Measurements from ENCODE around the gene ZNF775. TPM values are rescaled to one million over a fixed set of nuclear protein-coding genes. Genes with fewer than 3 reads are reported as not detected.
A peak's percentile ranks its signal among the peaks of the same experiment; 100 is the strongest.

The ZNF775 gene
- polyA plus RNA-seq, 1 donor (not counting 4 experiments of a cell fraction or from before 2014, with no cell fraction given) = 1.0 TPM

DNA sequence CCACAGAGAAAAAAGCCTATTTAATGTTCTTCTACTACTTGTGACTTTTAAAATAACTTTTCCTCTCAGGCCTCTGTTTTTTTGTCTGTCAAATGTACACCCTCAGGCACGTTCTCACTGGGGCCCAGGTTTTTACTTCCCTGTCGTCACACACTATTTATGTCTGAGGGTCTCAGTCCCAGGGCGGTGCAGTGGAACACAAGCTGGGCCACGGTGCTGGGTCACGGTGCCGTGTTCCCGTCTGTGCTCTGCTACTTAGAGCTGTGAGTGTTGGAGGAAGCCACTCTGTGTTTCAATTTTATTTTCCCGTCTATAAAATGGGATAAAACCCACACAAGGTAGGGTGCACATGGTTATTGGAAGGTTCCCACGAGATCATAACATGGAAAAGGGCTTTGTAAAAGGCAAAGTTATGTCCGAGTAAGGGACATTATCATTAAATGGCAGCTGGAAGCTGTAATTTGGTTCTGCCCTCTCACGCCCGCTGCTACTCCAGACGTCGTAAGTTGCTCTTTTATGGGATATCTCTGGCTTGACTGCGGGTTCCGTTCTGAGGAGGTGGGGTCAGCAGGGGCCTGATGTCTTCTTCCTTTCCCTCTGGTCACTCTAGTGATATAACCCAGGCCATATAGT is 25.2 kb downstream of the ZNF775 start:
- no peaks in the 10 kb centered on the region for H3K36me3 ChIP-seq (ENCODE audit: control insufficient read depth in 2 of 2, extremely low read depth in 1 of 2, insufficient read depth in 2 of 2, low read length in 2 of 2)
- dilution Hi-C loops (cut with MboI; ENCODE audit: extremely low pct_ligation_motif_present, low sequenced_read_pairs) = no loop called here
- no peaks in the 10 kb centered on the region for H4K20me1 ChIP-seq (ENCODE audit: control insufficient read depth, extremely low read depth, insufficient read depth, low read length)
- DNase-seq (ENCODE audit: low read depth, low spot score) (no peak), FAIRE-seq (no peak)
- no peak overlapping the region for H3K27ac ChIP-seq (ENCODE audit: control insufficient read depth, insufficient read depth, low read length)
- H3K27me3 ChIP-seq (ENCODE audit: control insufficient read depth, extremely low read depth, insufficient read depth, low read length) = no peaks in the 10 kb centered on the region
- TF ChIP-seq, protein P1, sequence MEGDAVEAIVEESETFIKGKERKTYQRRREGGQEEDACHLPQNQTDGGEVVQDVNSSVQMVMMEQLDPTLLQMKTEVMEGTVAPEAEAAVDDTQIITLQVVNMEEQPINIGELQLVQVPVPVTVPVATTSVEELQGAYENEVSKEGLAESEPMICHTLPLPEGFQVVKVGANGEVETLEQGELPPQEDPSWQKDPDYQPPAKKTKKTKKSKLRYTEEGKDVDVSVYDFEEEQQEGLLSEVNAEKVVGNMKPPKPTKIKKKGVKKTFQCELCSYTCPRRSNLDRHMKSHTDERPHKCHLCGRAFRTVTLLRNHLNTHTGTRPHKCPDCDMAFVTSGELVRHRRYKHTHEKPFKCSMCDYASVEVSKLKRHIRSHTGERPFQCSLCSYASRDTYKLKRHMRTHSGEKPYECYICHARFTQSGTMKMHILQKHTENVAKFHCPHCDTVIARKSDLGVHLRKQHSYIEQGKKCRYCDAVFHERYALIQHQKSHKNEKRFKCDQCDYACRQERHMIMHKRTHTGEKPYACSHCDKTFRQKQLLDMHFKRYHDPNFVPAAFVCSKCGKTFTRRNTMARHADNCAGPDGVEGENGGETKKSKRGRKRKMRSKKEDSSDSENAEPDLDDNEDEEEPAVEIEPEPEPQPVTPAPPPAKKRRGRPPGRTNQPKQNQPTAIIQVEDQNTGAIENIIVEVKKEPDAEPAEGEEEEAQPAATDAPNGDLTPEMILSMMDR (optimal IDR thresholded peaks at IDR 0.05 in 1 of 3, IDR thresholded peaks at IDR 0.05 in 1 of 3, conservative IDR thresholded peaks at IDR 0.05 in 1 of 3; ENCODE audit: extremely low read depth in 1 of 3, insufficient read depth in 2 of 3, low read length in 3 of 3) = no peak
- no peak for TF ChIP-seq EZH2 (IDR thresholded peaks at IDR 0.05; ENCODE audit: low read length)
- H3K79me2 ChIP-seq (ENCODE audit: control insufficient read depth, insufficient read depth, low read length) = no peaks in the 10 kb centered on the region
- H3K9ac ChIP-seq (ENCODE audit: control insufficient read depth, extremely low read depth, insufficient read depth, low read length) = peak overlapping the region; percentile 74
- H3K9me3 ChIP-seq (ENCODE audit: control insufficient read depth, low read depth, low read length) = no peaks in the 10 kb centered on the region
- H3K4me1 ChIP-seq (ENCODE audit: control insufficient read depth, extremely low read depth, insufficient read depth, low read length) = peaks cover 24% of the 10 kb centered on the region
- H3K4me2 ChIP-seq (ENCODE audit: control insufficient read depth, extremely low read depth, insufficient read depth, low read depth, low read length) = peak overlapping the region; percentile 93
- H3K9me1 ChIP-seq (ENCODE audit: control insufficient read depth, extremely low read depth, insufficient read depth, low read length) = no peaks in the 10 kb centered on the region
- peak overlapping the region; percentile 87 for H2AFZ ChIP-seq (ENCODE audit: control insufficient read depth, low read length)
- peak overlapping the region; percentile 49 to 75 (median 68) for H3K4me3 ChIP-seq (ENCODE audit: control insufficient read depth in 2 of 3, extremely low read depth in 1 of 3, insufficient read depth in 2 of 3, low read depth in 1 of 3, low read length in 3 of 3)

DNA sequence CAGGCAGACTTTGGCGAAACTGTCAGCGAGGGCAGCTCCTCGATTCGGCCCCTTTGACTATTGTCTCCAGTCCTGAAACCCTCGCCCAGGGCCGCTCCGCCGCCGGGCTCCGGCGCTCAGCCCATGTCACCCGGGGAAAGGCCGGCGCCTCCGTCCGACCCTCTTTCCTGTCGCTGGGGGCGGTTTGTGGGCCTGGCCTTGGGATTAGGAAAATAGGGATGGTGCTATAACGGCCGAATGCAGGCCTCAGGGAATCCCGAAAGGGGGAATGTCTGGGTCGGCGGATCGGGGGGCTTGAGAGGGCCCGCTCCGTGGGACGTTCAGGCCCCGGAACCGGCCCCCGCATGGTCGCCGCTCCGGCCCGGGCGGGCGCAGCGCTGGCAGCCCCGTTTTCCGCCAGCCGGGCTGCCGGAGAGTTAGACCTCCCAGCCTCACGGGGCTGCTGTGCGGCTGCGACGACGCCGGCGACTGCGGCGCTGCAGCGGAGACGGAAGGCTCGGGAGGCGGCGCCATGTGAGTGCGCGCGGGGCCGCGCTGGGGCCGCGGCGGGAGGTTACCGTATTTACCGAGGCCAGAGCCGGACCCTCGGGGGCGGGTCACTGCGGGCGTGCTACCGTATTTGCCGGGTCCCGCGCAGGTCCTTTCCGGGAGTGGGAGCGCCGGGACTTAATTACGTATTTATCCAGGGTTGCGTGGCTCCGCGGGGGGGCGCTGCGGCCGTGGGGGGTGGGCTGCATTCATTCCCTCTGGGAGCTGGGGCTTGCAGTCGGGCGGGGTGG is 25.9 kb downstream of the ZNF775 start:
- TF ChIP-seq EZH2 (IDR thresholded peaks at IDR 0.05; ENCODE audit: low read length) = no peak
- TF ChIP-seq, protein P1 (optimal IDR thresholded peaks at IDR 0.05 in 1 of 3, IDR thresholded peaks at IDR 0.05 in 1 of 3, conservative IDR thresholded peaks at IDR 0.05 in 1 of 3; ENCODE audit: extremely low read depth in 1 of 3, insufficient read depth in 2 of 3, low read length in 3 of 3) = peak in 2 of 3 experiments; percentile 32 to 55
- Histone ChIP-seq H3K27ac (ENCODE audit: control insufficient read depth, insufficient read depth, low read length) (peak overlapping the region; percentile 20), H3K36me3 (ENCODE audit: control insufficient read depth in 2 of 2, extremely low read depth in 1 of 2, insufficient read depth in 2 of 2, low read length in 2 of 2) (no peaks in the 10 kb centered on the region), H3K9me1 (ENCODE audit: control insufficient read depth, extremely low read depth, insufficient read depth, low read length) (no peaks in the 10 kb centered on the region), H3K79me2 (ENCODE audit: control insufficient read depth, insufficient read depth, low read length) (no peaks in the 10 kb centered on the region), H3K27me3 (ENCODE audit: control insufficient read depth, extremely low read depth, insufficient read depth, low read length) (no peaks in the 10 kb centered on the region), H3K4me2 (ENCODE audit: control insufficient read depth, extremely low read depth, insufficient read depth, low read depth, low read length) (peak overlapping the region; percentile 93), H3K9me3 (ENCODE audit: control insufficient read depth, low read depth, low read length) (no peaks in the 10 kb centered on the region), H3K9ac (ENCODE audit: control insufficient read depth, extremely low read depth, insufficient read depth, low read length) (peak overlapping the region; percentile 74), H3K4me1 (ENCODE audit: control insufficient read depth, extremely low read depth, insufficient read depth, low read length) (peaks cover 17% of the 10 kb centered on the region), H2AFZ (ENCODE audit: control insufficient read depth, low read length) (peak overlapping the region; percentile 87), H4K20me1 (ENCODE audit: control insufficient read depth, extremely low read depth, insufficient read depth, low read length) (no peaks in the 10 kb centered on the region), H3K4me3 (ENCODE audit: control insufficient read depth in 2 of 3, extremely low read depth in 1 of 3, insufficient read depth in 2 of 3, low read depth in 1 of 3, low read length in 3 of 3) (peak overlapping the region; percentile 49 to 75 (median 68))
- dilution Hi-C loops (cut with MboI; ENCODE audit: extremely low pct_ligation_motif_present, low sequenced_read_pairs) = no loop called here
- FAIRE-seq (no peak), DNase-seq (ENCODE audit: low read depth, low spot score) (no peak)

Measured in keratinocyte (primary cell).